Motor neuron (in vitro differentiated cells): Measurements from ENCODE around the gene FDPS. TPM values are rescaled to one million over a fixed set of nuclear protein-coding genes. Genes with fewer than 3 reads are reported as not detected.

ENCODE experiments used
- ATAC-seq, 8 experiments: fragments of 200-7000 bp; cut with Tn5 transposase; replicated peaks in 6 of 8; 2 replicates each; pipeline ENCODE4 v1.8.0; 2021; ENCODE audit warnings: mild to moderate bottlenecking in 8 of 8, moderate library complexity in 8 of 8
- H3K27ac ChIP-seq, 2 donors: fragments of 250-450 bp; sonication (Bioruptor Pico); 2 replicates each; pipeline ENCODE4 v1.9.0; 2021; ENCODE audit warnings: antibody characterized with exemption in 2 of 2, mild to moderate bottlenecking in 2 of 2, moderate library complexity in 1 of 2
- H3K4me1 ChIP-seq, 2 donors: fragments of 250-450 bp; sonication (Bioruptor Pico); replicated peaks in 1 of 2; 2 replicates each; pipeline ENCODE4 v1.6.1; 2021; ENCODE audit warnings: antibody characterized with exemption in 2 of 2, mild to moderate bottlenecking in 2 of 2, moderate library complexity in 1 of 2
- H3K4me3 ChIP-seq, 5 donors: fragments of 250-450 bp; sonication (Bioruptor Pico); 2 replicates each; pipeline ENCODE4 v1.9.0; 2021; ENCODE audit warnings: antibody characterized with exemption in 5 of 5, mild to moderate bottlenecking in 5 of 5, moderate library complexity in 4 of 5
- WGBS, 10 experiments: fragments of 450-650 bp; shearing (Covaris generic); methylation state at CpG; one replicate each; pipeline ENCODE4 v1.0.0; 2022; 5-methylcytosine and 5-hydroxymethylcytosine counted together
- in situ Hi-C, 9 experiments: fragments of 400-800 bp; cut with MboI; loops; one replicate each; pipeline ENCODE4 v1.15.0; 2021; ENCODE audit warnings: low sequenced_read_pairs in 9 of 9, low pct_unique_long_range_greater_than_20kb in 2 of 9; ENCODE audit not compliant: unreplicated experiment in 9 of 9
- total RNA-seq, 8 experiments: library from RNA; unstranded; fragments of 300-600 nt; gene quantifications; 2 replicates each; pipeline versions ENCODE4 v1.2.3 to v1.2.4, GENCODE V29; 2022

Gene FDPS
- total RNA-seq, 8 experiments from 2014 or later, result 93.5 to 448 (median 218) TPM

DNA sequence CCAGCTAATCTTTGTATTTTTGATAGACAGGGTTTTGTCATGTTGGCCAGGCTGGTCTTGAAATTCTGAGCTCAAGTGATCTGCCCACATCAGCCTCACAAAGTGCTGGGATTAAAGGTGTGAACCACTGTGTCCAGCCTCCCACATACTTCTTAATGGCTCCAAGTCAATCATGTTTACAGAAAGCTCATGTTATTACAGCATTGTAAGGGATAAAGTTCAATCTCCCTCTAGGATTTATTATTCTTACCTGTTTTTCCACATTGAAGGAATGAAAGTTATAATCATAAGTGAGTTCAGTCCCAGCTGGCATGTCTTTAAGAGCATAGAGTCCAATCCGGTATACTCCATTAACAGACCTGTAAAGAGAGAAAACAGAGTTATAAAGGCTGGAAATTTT, 51.4 kb downstream of the FDPS start:
- H3K4me3 ChIP-seq, result no peak overlapping the region
- ATAC-seq, result no peak
- no peak overlapping the region for H3K27ac ChIP-seq
- in situ Hi-C loops, result loop anchor here in 2 of 9 experiments (25.0 kb wide), 2 partner anchors 202 to 227 kb away; partner anchors contain the start of gene ASH1L (in 1 of the 2)
- no peaks in the 10 kb centered on the region for H3K4me1 ChIP-seq
- WGBS, 10 experiments, result 60 to 100% (median 100%) methylated on average over 1 of the region's 1 CpG; no CpG with 5 or more reads in 4 of the 10 experiments

Other genes with a start within 250 kb of the FDPS start
- gene EFNA4, start 245.1 kb upstream of the FDPS start, total RNA-seq, result 10 to 100 TPM in 2 of 8 experiments, 1 to 10 TPM in 6; 5.4 to 10.9 (median 7.7) TPM
- 10 to 100 TPM in 5 of 8 experiments, 1 to 10 TPM in 2, under 1 TPM in 1; 0.71 to 53.7 (median 27.8) TPM for gene EFNA3, start 230.0 kb upstream of the FDPS start, total RNA-seq
- 10 to 100 TPM in 2 of 8 experiments, 1 to 10 TPM in 5, under 1 TPM in 1; 0.92 to 61.0 (median 1.6) TPM for gene EFNA1, start 181.0 kb upstream of the FDPS start, total RNA-seq
- 10 to 100 TPM; 11.7 to 54.8 (median 18.9) TPM for gene SLC50A1, start 173.0 kb upstream of the FDPS start, total RNA-seq
- gene DPM3, start 168.3 kb upstream of the FDPS start, total RNA-seq, result 100 to 1,000 TPM in 4 of 8 experiments, 10 to 100 TPM in 4; 54.1 to 173 (median 119) TPM
- 100 to 1,000 TPM; 166 to 272 (median 202) TPM for gene KRTCAP2, start 135.6 kb upstream of the FDPS start, total RNA-seq
- gene TRIM46, start 135.0 kb upstream of the FDPS start, total RNA-seq, result 10 to 100 TPM in 4 of 8 experiments, 1 to 10 TPM in 2, under 1 TPM in 2; 0.20 to 20.2 (median 11.4) TPM
- gene THBS3, start 101.0 kb upstream of the FDPS start, total RNA-seq, result 10 to 100 TPM; 12.4 to 51.2 (median 21.0) TPM
- 10 to 100 TPM; 32.9 to 65.0 (median 44.2) TPM for gene MTX1, start 100.2 kb upstream of the FDPS start, total RNA-seq
- gene ENTREP3, start 53.4 kb upstream of the FDPS start, total RNA-seq, result 10 to 100 TPM in 6 of 8 experiments, 1 to 10 TPM in 2; 5.5 to 38.6 (median 22.6) TPM
- gene SCAMP3, start 46.5 kb upstream of the FDPS start, total RNA-seq, result 100 to 1,000 TPM in 3 of 8 experiments, 10 to 100 TPM in 5; 52.0 to 115 (median 80.0) TPM
- gene CLK2, start 35.4 kb upstream of the FDPS start, total RNA-seq, result 100 to 1,000 TPM in 1 of 8 experiments, 10 to 100 TPM in 7; 25.4 to 103 (median 48.0) TPM
- 10 to 100 TPM in 5 of 8 experiments, 1 to 10 TPM in 2, under 1 TPM in 1; 0.76 to 33.4 (median 12.1) TPM for gene HCN3, start 31.4 kb upstream of the FDPS start, total RNA-seq
- 1 to 10 TPM in 1 of 8 experiments, under 1 TPM in 7; 0.07 to 1.1 (median 0.17) TPM for gene PKLR, start 7.4 kb upstream of the FDPS start, total RNA-seq
- 10 to 100 TPM in 7 of 8 experiments, 1 to 10 TPM in 1; 8.4 to 92.6 (median 49.8) TPM for gene RUSC1, start 12.0 kb downstream of the FDPS start, total RNA-seq